AG08395 (cell line): ENCODE results near the gene MAP3K19.
"Not testable (repeated sequence)": the region's sequence is repeated elsewhere in the genome, so short reads cannot be mapped to it uniquely, and the experiment has no call there.

ENCODE experiments used
- DNase-seq: peaks from one replicate; pipeline ENCODE4 v3.0.0; 2012; ENCODE audit warnings: mixed read lengths, low spot score

MAP3K19 gene

GRCh38 chr2:134980639-134981038 is 66.6 kb downstream of the MAP3K19 start:
- DNase-seq = no peak

GRCh38 chr2:134979221-134979620 is 68.0 kb downstream of the MAP3K19 start:
- no peak for DNase-seq

GRCh38 chr2:134977104-134977503 is 70.1 kb downstream of the MAP3K19 start:
- DNase-seq = not testable (repeated sequence)

- no peak for DNase-seq
These were observed 71.1 kb downstream of the MAP3K19 start for GRCh38 chr2:134976074-134976702.

- DNase-seq = no peak
These were observed 71.8 kb downstream of the MAP3K19 start for GRCh38 chr2:134975281-134976009.

GRCh38 chr2:134973241-134974138 is 73.8 kb downstream of the MAP3K19 start:
- no peak for DNase-seq

- not testable (repeated sequence) for DNase-seq
These were observed 80.1 kb downstream of the MAP3K19 start for GRCh38 chr2:134967166-134967565.

GRCh38 chr2:134957477-134957876 is 89.8 kb downstream of the MAP3K19 start:
- DNase-seq = no peak

GRCh38 chr2:134955744-134956143 is 91.5 kb downstream of the MAP3K19 start:
- no peak for DNase-seq

GRCh38 chr2:134954065-134954464 is 93.2 kb downstream of the MAP3K19 start:
- no peak for DNase-seq

GRCh38 chr2:134952608-134953007 is 94.6 kb downstream of the MAP3K19 start:
- DNase-seq = no peak

- DNase-seq = no peak
These were observed 96.4 kb downstream of the MAP3K19 start for GRCh38 chr2:134950886-134951285.

- DNase-seq = no peak
These were observed 97.1 kb downstream of the MAP3K19 start for GRCh38 chr2:134949981-134950708.

- DNase-seq = no peak
These were observed 101.2 kb downstream of the MAP3K19 start for GRCh38 chr2:134946073-134946472.

GRCh38 chr2:134944975-134945374 is 102.3 kb downstream of the MAP3K19 start:
- no peak for DNase-seq

GRCh38 chr2:134943540-134943939 is 103.7 kb downstream of the MAP3K19 start:
- no peak for DNase-seq

GRCh38 chr2:134936691-134937090 is 110.6 kb downstream of the MAP3K19 start:
- no peak for DNase-seq

GRCh38 chr2:134934641-134935040 is 112.6 kb downstream of the MAP3K19 start:
- DNase-seq = no peak

GRCh38 chr2:134934150-134934549 is 113.1 kb downstream of the MAP3K19 start:
- no peak for DNase-seq

GRCh38 chr2:134933732-134934131 is 113.5 kb downstream of the MAP3K19 start:
- DNase-seq = no peak

- no peak for DNase-seq
These were observed 114.3 kb downstream of the MAP3K19 start for GRCh38 chr2:134932864-134933526.
